ENCODE data around the gene CCT3. TPM values are rescaled to one million over a fixed set of nuclear protein-coding genes. Genes with fewer than 3 reads are reported as not detected.
"Not testable (repeated sequence)": the region's sequence is repeated elsewhere in the genome, so short reads cannot be mapped to it uniquely, and the experiment has no call there.

Gene CCT3
- total RNA-seq, 1 donor from 2014 or later, result 343 TPM

- Mint-ChIP-seq H3K4me3 (no peak overlapping the region), H3K27ac (ENCODE audit: unreplicated experiment) (no peak overlapping the region), H3K27me3 (ENCODE audit: low read depth) (peaks cover 82% of the 10 kb centered on the region), H3K4me1 (peaks cover 10% of the 10 kb centered on the region), H3K9me3 (no peaks in the 10 kb centered on the region), H3K36me3 (ENCODE audit: low read depth) (no peaks in the 10 kb centered on the region)
- no peak for TF ChIP-seq CTCF (conservative IDR thresholded peaks at IDR 0.05)
- DNase-seq (ENCODE audit: low read depth, low spot score), result no peak
Observed at GRCh38 chr1:156356262-156356874, 18.3 kb upstream of the CCT3 start.

- H3K4me3 Mint-ChIP-seq; H3K9me3 Mint-ChIP-seq; DNase-seq (ENCODE audit: low read depth, low spot score); H3K36me3 Mint-ChIP-seq (ENCODE audit: low read depth); H3K27ac Mint-ChIP-seq (ENCODE audit: unreplicated experiment); H3K4me1 Mint-ChIP-seq: not testable (repeated sequence)
- H3K27me3 Mint-ChIP-seq (ENCODE audit: low read depth), result peaks cover 82% of the 10 kb centered on the region
Observed at GRCh38 chr1:156352481-156352880, 14.4 kb upstream of the CCT3 start.

- no peak for TF ChIP-seq CTCF (conservative IDR thresholded peaks at IDR 0.05)
- Mint-ChIP-seq H3K9me3 (no peaks in the 10 kb centered on the region), H3K4me1 (peaks cover 2% of the 10 kb centered on the region), H3K4me3 (no peak overlapping the region), H3K36me3 (ENCODE audit: low read depth) (no peaks in the 10 kb centered on the region), H3K27me3 (ENCODE audit: low read depth) (peaks cover 64% of the 10 kb centered on the region), H3K27ac (ENCODE audit: unreplicated experiment) (no peak overlapping the region)
- DNase-seq (ENCODE audit: low read depth, low spot score), result no peak
Observed at GRCh38 chr1:156347331-156347730, 9.2 kb upstream of the CCT3 start.

- Mint-ChIP-seq H3K36me3 (ENCODE audit: low read depth) (no peaks in the 10 kb centered on the region), H3K4me1 (peaks cover 4% of the 10 kb centered on the region), H3K27ac (ENCODE audit: unreplicated experiment) (no peak overlapping the region), H3K9me3 (no peaks in the 10 kb centered on the region), H3K27me3 (ENCODE audit: low read depth) (peaks cover 59% of the 10 kb centered on the region), H3K4me3 (no peak overlapping the region)
- DNase-seq (ENCODE audit: low read depth, low spot score), result no peak
- no peak for TF ChIP-seq CTCF (conservative IDR thresholded peaks at IDR 0.05)
Observed at GRCh38 chr1:156346636-156347035, 8.5 kb upstream of the CCT3 start.

GRCh38 chr1:156346035-156346434 lies 7.9 kb upstream of the CCT3 start:
- not testable (repeated sequence) for H3K27ac Mint-ChIP-seq (ENCODE audit: unreplicated experiment)

GRCh38 chr1:156344409-156344808 lies 6.3 kb upstream of the CCT3 start:
- peaks cover 4% of the 10 kb centered on the region for H3K4me1 Mint-ChIP-seq
- no peaks in the 10 kb centered on the region for H3K36me3 Mint-ChIP-seq (ENCODE audit: low read depth)
- H3K9me3 Mint-ChIP-seq, result no peaks in the 10 kb centered on the region
- H3K4me3 Mint-ChIP-seq, result no peak overlapping the region
- no peak for TF ChIP-seq CTCF (conservative IDR thresholded peaks at IDR 0.05)
- no peak for DNase-seq (ENCODE audit: low read depth, low spot score)
- H3K27me3 Mint-ChIP-seq (ENCODE audit: low read depth), result peaks cover 40% of the 10 kb centered on the region
- no peak overlapping the region for H3K27ac Mint-ChIP-seq (ENCODE audit: unreplicated experiment)

More at GRCh38 chr1:156346035-156346434, 7.9 kb upstream of the CCT3 start:
- not testable (repeated sequence) for H3K4me1 Mint-ChIP-seq; DNase-seq (ENCODE audit: low read depth, low spot score); H3K4me3 Mint-ChIP-seq; H3K36me3 Mint-ChIP-seq (ENCODE audit: low read depth); H3K9me3 Mint-ChIP-seq
- H3K27me3 Mint-ChIP-seq (ENCODE audit: low read depth), result peaks cover 53% of the 10 kb centered on the region
